CD4-positive, alpha-beta T cell treated with Interleukin-4 for 4 hours (primary cell): ENCODE results near the gene HOXC12.

Experiments
- DNase-seq: peaks from one replicate; pipeline ENCODE4 v3.0.0-alpha.2; 2020

Gene HOXC12

DNA sequence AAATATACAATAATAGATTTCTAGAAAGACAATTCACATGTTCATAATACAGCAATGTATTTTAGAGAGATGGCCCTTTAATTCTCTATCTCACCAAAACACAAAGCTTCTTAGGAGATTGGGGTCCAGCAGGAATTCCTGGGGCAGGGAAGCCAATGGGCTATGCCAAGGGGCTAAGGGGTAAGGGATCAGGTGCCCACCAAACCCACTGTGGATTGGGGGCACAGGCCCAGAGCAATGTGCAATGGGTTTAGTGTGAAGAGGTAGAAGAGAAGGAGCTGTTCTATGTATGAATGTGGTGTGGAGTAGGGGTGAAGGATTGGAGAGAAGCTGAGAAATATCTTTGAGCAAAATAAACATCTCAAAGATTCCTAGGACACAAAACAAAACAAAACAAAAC, 13.5 kb upstream of the HOXC12 start:
- DNase-seq: no peak

DNA sequence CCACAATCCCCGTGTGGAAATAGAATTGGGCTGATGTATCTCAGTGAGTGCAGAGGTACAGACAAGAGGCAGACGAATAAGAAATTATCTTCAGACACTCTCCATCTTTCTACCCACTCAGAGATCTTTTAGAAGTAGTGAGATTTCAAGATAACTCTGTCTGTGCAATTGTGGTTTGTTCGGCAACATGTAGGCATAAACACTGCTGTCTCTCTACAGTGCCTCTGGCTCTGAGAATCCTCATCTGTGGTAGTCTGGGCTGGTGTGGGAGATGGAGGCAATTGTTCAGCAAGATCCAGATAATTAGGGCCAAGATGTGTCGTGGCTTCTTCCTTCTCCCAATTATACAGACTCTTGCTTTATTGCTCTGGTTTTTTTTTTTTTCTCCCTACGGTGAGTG, 13.0 kb upstream of the HOXC12 start:
- DNase-seq: no peak

DNA sequence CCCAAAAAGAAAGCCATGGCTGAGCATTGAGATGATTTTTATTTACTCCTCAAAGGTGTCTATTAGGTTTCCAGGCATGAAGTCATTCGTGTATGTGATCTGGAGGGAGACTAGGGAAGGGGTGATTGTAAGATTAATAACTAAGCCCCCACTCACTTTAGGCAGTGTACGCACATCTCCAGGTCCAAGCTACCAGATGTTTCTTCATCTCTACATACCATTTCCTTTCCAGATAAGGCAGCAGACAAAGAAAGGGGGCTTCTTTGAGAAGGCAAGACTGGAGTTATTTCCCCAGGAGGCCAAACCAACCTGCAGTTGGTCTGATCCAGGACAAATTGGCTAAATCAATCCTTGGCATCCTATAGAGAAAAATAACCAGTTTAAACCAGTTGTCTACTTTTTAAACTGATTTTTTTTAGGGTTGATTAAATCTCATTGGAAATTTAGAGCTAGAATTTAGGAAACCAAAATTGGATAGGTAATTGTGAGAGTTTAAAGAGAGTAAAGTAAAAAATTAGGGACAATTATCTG, 12.2 kb upstream of the HOXC12 start:
- DNase-seq: no peak

DNA sequence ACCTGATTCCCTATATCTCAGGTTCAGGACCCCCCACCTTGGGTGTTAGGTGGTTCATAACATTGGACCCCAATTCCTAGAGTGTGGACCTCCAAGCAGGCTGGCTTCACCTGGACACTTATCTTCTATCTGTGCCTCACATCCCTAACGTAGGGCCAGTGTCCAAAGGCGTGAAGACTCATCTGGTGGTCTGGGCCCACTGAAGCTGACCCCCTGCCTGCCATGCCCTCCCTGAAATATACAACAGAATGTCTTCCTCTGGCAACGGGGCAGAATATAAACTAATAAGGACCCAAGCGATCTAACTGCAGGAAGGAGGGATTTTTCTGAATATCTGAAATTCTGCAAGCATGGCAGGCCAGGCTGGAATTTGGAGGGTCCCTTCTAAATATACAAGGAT, 10.5 kb upstream of the HOXC12 start:
- DNase-seq: no peak

DNA sequence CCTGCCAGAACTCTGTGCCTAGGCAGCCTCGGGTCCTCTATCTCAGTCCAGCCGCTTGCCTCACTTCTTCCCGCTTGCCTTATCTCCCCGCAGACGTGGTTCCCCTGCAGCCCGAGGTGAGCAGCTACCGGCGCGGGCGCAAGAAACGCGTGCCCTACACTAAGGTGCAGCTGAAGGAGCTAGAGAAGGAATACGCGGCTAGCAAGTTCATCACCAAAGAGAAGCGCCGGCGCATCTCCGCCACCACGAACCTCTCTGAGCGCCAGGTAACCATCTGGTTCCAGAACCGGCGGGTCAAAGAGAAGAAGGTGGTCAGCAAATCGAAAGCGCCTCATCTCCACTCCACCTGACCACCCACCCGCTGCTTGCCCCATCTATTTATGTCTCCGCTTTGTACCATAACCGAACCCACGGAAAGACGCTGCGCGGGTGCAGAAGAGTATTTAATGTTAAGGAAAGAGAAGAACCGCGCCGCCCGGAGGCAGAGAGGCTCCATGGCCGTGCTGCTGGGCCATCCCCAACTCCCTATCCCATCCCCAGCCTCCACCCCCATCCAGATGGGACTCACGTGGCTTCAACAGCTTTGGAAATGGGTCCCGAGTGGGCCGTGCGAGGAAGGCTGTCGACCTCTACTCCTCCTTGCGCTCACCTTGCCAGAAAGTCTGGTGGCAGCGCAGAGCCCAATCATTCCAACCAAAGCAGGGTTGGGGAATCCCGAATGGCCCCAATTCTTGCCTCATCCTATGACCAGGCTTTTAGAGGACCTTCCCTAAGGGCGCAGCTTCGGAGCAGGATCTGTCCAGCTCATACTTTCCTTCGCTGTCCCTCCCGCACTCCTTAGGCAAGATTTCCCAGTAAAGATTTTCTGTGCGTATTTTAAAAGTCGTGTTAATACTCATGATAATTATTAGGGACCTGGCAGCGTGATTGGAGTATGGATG, 9.5 kb upstream of the HOXC12 start:
- no peak for DNase-seq

GRCh38 chr12:53947743-53948142, 7.0 kb upstream of the HOXC12 start:
- DNase-seq: no peak

- DNase-seq: no peak
Observed at GRCh38 chr12:53948650-53949593, 5.8 kb upstream of the HOXC12 start.

DNA sequence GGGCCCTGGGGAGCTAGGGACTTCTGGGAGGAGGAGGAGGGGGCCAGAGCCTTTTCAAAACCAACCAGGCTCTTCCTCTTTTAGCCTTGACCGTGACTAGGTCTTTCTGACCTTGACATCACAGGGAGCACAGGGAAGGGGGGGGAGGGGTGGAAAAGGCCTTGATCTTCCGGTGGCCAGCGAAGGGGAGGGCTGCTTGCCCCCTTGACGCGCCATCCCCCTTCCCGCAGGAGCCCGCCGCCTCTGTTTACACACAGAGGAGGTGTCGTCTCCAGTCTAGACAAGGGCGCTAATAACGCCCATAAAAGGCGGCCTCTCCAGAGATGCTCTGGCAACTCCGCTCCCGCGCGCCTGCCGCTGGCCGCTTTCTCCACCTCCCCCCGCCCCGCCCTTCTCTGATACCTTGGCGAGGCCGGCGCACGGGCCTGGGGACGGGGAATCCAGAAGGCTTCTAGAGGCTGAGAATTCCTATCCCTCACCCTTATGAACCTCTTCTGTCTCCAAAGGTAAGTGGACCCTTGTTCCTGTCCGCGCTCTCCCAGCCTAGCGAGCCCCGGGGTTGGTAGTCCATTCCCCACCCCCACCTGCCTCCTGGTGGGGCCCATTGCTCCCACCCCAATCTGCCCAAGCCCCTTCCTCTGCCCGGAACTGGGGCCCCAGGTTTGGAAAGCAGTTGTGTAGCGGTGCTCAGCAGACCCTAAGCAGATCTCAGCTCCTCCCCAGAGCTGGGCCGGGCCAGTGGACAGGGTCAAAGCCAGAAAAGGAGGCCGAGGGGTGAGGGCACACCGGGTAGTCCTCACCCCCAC, 4.9 kb upstream of the HOXC12 start:
- DNase-seq: no peak

GRCh38 chr12:53950437-53950773, 4.3 kb upstream of the HOXC12 start:
- DNase-seq: no peak

- no peak for DNase-seq
Observed at GRCh38 chr12:53950789-53951576, 3.7 kb upstream of the HOXC12 start.

DNA sequence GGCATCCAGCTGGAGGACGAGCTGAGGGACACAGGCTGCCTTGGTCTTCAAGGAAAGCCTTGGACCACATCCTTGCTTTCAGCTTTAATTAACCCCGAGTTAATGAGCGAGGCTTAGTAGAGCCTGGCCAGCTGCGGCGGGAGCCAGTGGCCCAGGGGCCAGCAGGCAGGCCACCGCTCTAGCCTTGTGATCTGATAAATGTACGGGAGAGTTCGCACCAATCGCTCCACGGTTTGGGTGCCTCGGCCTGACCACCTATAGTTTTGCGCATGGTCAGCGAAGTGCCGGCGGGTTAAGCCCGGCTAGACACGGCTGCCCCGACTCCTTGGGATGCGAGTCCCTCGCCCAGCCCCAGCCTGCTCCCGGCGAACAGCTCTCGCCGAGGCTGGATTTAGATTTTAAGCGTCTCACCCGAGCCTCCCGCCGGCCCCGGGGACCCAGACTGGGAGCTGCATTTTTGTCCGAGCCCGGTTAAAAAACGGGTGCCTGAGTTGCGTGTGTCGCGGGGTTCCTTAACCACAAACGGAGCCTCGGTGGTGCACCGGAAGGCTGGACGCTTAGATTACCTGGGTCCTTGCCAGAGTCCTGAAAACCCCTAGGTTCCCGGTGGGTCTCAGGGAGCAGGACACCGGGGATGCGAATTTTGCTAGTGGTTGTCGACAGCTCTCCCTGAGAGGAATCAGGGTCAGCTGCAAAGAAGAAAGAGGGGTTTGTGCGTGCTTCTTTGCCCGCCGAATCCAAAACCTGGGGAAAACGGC, 2.9 kb upstream of the HOXC12 start:
- DNase-seq: no peak

DNA sequence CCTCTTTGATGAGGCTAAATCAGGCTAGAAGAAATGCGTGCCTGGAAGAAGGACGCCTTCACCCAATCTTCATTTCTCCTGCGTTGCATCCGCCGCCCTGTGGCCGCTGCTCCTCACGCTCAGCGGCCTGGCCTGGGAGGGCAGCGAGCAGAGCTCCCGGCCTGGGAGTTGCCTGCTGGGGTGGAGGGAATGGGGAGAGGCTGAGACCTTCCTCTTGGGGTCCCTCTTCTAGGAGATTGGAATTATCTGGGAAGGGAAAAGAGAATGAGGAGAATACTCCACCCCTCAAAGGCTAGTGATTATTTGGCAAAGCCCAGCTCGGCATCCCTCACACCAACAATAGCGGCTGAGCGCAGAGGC, 2.4 kb upstream of the HOXC12 start:
- no peak for DNase-seq

DNA sequence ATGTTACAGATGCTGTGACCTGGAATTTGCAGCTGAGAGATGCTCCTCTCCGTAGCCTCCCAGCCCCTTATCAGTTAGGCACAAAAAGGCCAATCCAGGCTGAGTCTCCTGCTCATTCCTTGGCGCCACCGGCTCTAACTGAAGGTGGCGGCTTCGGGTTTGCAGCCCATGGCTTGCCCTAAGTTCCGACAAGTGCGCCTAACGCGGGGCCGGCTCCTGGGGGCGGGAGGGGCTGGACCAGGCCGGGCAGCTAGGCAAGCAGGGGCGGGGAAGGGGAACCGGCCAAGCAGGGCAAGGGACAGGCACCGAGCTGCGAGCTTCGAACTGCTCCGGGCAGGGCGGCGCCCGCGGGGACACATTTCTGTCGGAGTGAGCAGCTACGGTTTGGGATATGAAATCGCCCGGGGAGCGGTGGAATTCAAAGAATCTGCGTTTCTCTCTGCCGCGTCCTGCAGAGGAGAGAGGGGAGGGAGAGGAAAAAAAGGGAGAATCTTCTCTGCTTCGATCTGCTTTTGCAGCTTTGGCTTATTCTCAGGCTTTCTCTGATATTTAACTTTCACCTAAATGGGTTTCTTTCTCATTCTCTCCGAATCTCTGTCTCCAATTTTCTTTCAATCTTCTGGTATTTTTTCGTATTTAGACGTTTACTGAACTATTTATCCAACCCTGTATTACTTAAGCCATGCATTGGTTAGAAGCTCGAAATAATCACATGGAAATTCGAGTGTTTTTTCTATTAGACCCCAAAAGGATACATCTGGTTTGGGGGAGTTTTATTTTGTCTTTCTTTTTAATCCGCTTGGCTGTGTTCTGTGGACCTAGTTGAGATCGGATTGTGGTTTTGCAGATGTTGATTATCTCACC, 1.6 kb upstream of the HOXC12 start:
- DNase-seq: no peak

DNA sequence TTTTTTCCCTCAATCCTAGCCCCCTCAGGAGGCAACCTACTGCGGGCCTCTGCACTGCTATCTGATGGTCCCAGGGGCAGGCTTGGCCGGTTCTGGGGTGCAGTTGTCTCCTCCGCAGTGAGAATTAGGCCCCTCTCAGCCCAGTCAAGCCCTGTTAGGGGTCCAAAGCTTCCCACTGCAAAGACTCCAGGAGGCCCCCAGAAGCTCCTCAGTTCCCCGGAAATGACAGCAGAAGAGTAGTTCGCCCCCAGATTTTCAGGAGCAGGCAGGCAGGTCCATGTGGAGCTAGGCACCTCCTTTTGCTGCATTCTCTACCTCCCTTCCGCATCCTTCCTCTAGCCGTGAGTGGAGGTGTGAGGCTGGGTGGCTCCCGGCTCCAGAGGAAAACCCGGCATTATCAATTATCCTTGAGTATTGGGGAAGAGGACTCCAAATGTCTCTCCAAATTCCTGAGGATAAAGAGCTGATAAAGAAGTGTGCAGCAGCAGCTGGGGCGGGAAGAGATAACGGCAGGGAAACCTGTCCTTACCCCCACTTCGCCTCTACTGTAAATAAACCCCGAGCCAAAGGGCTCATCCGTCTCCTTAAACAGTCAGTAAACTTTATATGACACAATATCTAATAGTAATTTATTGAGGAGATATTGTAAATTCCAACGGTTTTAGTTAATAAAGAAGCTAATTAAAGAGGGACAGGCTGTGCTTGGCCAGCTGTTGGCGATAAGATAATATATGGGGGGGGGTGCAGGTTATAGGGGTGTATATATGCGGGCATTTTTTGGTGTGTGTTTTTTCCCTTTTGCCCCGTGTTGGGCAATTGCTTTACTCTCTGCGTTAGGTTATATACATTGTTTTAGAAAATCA, 641 bp upstream of the HOXC12 start:
- no peak for DNase-seq

DNA sequence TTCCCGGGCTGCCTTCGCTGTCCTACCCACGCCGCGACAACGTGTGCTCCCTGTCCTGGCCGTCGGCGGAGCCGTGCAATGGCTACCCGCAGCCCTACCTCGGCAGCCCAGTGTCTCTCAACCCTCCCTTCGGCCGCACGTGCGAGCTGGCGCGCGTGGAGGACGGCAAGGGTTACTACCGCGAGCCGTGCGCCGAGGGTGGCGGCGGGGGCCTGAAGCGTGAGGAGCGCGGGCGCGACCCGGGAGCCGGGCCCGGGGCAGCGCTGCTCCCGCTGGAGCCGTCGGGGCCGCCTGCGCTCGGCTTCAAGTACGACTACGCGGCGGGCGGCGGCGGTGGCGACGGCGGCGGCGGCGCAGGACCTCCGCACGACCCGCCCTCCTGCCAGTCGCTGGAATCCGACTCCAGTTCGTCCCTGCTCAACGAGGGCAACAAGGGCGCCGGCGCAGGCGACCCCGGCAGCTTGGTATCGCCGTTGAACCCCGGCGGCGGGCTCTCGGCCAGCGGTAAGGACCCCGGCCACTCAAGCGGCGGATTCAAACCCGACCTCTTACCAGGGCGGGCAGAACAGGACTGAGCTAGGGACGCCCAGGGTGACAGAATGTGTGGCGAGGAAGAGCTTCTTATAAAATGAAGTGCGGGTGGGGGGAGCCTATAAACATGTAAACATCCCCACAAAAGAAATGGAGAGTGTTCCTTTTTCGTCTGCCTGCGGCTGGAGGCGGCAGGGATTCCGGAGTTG, 503 bp downstream of the HOXC12 start:
- no peak for DNase-seq

DNA sequence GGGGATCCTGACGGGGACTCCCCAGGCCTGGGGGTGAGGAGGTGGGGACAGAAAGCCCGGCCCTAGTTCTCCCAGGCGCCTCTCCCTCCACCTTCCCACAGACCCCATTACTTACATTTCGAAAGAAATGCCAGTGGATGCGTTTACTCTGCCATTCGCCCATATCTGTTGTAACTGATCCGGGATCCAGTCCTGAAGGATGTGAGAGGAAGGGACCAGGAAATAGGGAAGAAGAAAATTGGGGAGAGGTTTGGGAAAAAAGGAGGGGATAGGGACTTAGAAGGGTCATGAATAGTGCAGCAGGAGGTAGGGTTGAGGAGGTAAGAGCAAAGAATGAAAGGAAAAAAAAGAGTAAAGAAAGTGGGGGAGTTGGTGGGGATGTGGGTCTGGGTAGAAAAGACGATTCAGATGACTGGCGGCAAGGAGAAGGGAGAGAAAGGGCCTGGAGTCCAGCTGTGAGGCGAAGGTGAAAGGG, 1.1 kb downstream of the HOXC12 start:
- DNase-seq: no peak

- DNase-seq: no peak
Observed at GRCh38 chr12:53956251-53956887, 1.7 kb downstream of the HOXC12 start.
